ENCODE data around the gene PLXNA2.

The PLXNA2 gene

DNA sequence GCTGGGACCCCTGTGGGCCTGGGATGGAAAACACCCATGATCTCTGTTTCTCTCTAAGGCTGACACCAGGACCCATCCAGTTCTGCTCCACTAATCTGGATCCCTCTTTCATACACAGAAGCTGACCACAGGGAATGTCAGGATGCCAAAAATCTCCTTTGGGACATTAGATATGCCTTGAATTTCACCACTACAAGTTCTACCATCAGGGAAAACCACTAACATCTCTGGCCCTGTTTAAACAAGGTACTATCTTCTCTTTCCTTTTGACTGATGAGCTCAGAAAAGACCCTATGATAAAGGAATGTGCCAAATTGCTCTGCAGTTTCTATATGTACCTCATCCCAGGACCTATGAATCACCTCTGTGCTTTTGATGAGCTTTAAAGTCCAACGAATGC is 10.2 kb upstream of the PLXNA2 start:
- Histone ChIP-seq H3K4me1 (ENCODE audit: low read length) (peaks cover 5% of the 10 kb centered on the region; the same call in 1 of the 2 replicates), H3K4me3 (ENCODE audit: low read length) (no peak overlapping the region), H3K27me3 (ENCODE audit: low read depth, low read length) (peaks cover 79% of the 10 kb centered on the region), H3K79me2 (ENCODE audit: low read length) (no peaks in the 10 kb centered on the region), H3K36me3 (replicated peaks; ENCODE audit: low read depth, low read length) (no peaks in the 10 kb centered on the region), H3K9me3 (ENCODE audit: insufficient read depth, low read length) (no peaks in the 10 kb centered on the region), H2AFZ (ENCODE audit: low read depth, low read length) (no peak overlapping the region), H3K4me2 (ENCODE audit: low read length) (no peak overlapping the region), H3K9ac (ENCODE audit: low read length) (no peak overlapping the region), H3K27ac (ENCODE audit: low read length) (no peak overlapping the region), H4K20me1 (ENCODE audit: insufficient read depth, low read length) (no peaks in the 10 kb centered on the region)
- TF ChIP-seq, protein P1, sequence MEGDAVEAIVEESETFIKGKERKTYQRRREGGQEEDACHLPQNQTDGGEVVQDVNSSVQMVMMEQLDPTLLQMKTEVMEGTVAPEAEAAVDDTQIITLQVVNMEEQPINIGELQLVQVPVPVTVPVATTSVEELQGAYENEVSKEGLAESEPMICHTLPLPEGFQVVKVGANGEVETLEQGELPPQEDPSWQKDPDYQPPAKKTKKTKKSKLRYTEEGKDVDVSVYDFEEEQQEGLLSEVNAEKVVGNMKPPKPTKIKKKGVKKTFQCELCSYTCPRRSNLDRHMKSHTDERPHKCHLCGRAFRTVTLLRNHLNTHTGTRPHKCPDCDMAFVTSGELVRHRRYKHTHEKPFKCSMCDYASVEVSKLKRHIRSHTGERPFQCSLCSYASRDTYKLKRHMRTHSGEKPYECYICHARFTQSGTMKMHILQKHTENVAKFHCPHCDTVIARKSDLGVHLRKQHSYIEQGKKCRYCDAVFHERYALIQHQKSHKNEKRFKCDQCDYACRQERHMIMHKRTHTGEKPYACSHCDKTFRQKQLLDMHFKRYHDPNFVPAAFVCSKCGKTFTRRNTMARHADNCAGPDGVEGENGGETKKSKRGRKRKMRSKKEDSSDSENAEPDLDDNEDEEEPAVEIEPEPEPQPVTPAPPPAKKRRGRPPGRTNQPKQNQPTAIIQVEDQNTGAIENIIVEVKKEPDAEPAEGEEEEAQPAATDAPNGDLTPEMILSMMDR (IDR thresholded peaks at IDR 0.05; ENCODE audit: low read depth, low read length), result no peak
- TF ChIP-seq EZH2phosphoT487 (IDR thresholded peaks at IDR 0.05; ENCODE audit: low read depth), result no peak

DNA sequence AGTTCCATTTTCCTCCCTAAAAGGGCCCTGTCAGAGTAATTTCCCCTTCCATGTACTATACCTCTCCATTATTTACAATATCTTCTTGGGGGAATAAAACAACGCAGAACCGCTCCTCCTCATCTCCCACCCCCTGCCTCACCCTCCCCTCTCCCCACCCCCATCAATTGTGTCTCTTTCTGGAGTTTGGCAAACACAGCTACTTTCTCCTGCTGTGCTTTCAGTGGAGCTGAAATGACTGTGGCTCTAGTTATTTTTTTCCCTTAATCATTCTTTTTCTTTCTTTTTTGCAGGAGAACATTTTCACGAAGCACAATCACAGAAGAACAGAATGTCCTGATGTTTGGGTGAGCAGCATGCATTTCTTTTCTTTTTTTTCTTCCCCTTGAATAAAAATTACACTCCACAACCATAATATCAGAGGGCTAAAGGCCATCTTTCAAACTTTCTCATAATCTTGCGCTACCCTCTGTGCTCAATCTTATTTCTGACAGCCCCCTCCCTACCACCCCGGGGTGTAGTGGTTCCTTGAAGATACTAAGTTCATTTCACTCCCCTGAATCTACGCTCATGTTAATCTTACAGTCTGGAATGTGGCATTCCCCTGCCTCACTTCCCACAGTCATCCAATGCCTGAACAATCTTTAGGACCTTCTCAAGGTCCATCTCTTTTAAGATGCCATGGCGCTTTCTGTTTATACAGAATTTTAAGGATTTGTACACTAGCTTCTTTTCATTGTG is 8.8 kb upstream of the PLXNA2 start:
- H3K36me3 ChIP-seq (replicated peaks; ENCODE audit: low read depth, low read length), result no peaks in the 10 kb centered on the region
- peaks cover 5% of the 10 kb centered on the region; the same call in 1 of the 2 replicates for H3K4me1 ChIP-seq (ENCODE audit: low read length)
- H4K20me1 ChIP-seq (ENCODE audit: insufficient read depth, low read length), result no peaks in the 10 kb centered on the region
- peaks cover 71% of the 10 kb centered on the region for H3K27me3 ChIP-seq (ENCODE audit: low read depth, low read length)
- no peaks in the 10 kb centered on the region for H3K79me2 ChIP-seq (ENCODE audit: low read length)
- TF ChIP-seq EZH2phosphoT487 (IDR thresholded peaks at IDR 0.05; ENCODE audit: low read depth), result no peak
- TF ChIP-seq, protein P1 (IDR thresholded peaks at IDR 0.05; ENCODE audit: low read depth, low read length), result no peak
- H3K9ac ChIP-seq (ENCODE audit: low read length), result no peak overlapping the region
- H3K4me3 ChIP-seq (ENCODE audit: low read length), result no peak overlapping the region
- no peak overlapping the region for H2AFZ ChIP-seq (ENCODE audit: low read depth, low read length)
- H3K4me2 ChIP-seq (ENCODE audit: low read length), result no peak overlapping the region
- H3K9me3 ChIP-seq (ENCODE audit: insufficient read depth, low read length), result no peaks in the 10 kb centered on the region
- no peak overlapping the region for H3K27ac ChIP-seq (ENCODE audit: low read length)

DNA sequence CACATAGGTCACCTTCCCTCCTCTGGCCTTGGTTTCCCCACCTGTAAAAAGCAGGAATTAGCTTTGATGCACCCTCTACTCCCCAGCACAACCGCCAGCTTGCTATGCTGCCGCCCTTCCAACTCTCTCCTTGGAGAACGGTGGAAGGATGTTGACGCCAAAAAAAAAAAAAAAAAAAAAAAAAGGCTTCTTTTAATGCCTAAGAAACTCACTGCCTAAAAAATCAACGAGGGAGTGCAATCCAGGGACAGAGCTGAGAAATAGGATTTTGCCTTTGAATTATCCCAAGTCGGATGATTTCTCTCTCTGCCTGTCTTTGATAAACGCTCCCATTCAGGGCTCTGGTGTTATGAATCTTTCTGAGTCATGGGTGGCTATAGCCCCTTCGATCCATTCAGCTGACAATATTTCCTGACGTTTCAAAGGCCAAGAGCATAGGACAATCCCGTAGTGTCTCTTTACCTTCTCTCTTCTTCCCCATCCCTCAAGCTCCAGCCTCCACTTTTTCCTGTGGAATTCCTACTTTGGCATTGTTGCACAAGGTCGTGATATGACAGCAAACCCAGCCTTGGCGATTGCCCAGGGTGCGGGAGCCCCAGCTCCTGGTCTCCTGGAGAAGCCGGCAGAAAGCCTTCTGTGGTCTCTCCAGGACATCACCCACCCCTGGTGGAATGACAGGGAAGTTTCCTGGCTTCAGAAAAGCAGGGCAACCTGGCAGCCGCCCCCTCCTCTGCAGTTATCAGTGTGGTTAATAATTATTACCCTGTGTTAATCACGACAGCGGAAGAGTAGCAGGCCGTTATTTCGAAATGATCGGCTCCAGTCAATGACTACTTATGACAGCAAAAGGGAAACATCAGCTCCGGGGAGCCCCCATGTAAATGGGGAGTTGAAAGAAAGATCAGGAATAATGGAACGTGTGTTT is 8.0 kb upstream of the PLXNA2 start:
- Histone ChIP-seq H3K36me3 (replicated peaks; ENCODE audit: low read depth, low read length) (no peaks in the 10 kb centered on the region), H3K9me3 (ENCODE audit: insufficient read depth, low read length) (no peaks in the 10 kb centered on the region), H3K4me1 (ENCODE audit: low read length) (peaks cover 5% of the 10 kb centered on the region; the same call in 1 of the 2 replicates), H3K27ac (ENCODE audit: low read length) (no peak overlapping the region), H3K79me2 (ENCODE audit: low read length) (no peaks in the 10 kb centered on the region), H3K4me3 (ENCODE audit: low read length) (no peak overlapping the region), H4K20me1 (ENCODE audit: insufficient read depth, low read length) (no peaks in the 10 kb centered on the region), H3K4me2 (ENCODE audit: low read length) (no peak overlapping the region), H3K9ac (ENCODE audit: low read length) (no peak overlapping the region), H3K27me3 (ENCODE audit: low read depth, low read length) (peaks cover 63% of the 10 kb centered on the region), H2AFZ (ENCODE audit: low read depth, low read length) (no peak overlapping the region)
- TF ChIP-seq, protein P1 (IDR thresholded peaks at IDR 0.05; ENCODE audit: low read depth, low read length), result peak; percentile 38
- no peak for TF ChIP-seq EZH2phosphoT487 (IDR thresholded peaks at IDR 0.05; ENCODE audit: low read depth)

DNA sequence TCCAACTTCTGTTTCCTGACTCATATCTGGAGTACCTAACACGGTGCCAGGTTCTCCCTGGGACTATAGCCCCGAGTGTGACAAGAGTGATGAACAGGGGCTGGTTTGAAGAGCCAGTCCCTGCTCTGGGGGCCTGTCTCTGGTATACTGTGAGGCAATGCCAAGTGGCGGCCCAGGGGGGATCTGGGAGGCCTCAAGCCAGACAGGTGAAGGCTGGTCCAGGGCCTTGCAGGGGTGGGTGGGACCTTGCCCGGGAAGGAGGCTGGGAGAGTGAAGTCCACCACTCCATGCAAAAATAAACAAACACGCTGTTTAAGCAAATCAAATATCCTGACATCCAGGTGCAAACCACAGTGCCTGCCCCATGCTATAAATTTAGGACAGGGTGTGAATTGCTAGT is 6.8 kb upstream of the PLXNA2 start:
- Histone ChIP-seq H3K4me2 (ENCODE audit: low read length) (no peak overlapping the region), H2AFZ (ENCODE audit: low read depth, low read length) (no peak overlapping the region), H4K20me1 (ENCODE audit: insufficient read depth, low read length) (no peaks in the 10 kb centered on the region), H3K9me3 (ENCODE audit: insufficient read depth, low read length) (no peaks in the 10 kb centered on the region), H3K27me3 (ENCODE audit: low read depth, low read length) (peaks cover 52% of the 10 kb centered on the region), H3K27ac (ENCODE audit: low read length) (no peak overlapping the region), H3K79me2 (ENCODE audit: low read length) (no peaks in the 10 kb centered on the region), H3K4me1 (ENCODE audit: low read length) (peaks cover 5% of the 10 kb centered on the region; the same call in 1 of the 2 replicates), H3K4me3 (ENCODE audit: low read length) (no peak overlapping the region), H3K9ac (ENCODE audit: low read length) (no peak overlapping the region), H3K36me3 (replicated peaks; ENCODE audit: low read depth, low read length) (no peaks in the 10 kb centered on the region)
- TF ChIP-seq EZH2phosphoT487 (IDR thresholded peaks at IDR 0.05; ENCODE audit: low read depth), result no peak
- TF ChIP-seq, protein P1 (IDR thresholded peaks at IDR 0.05; ENCODE audit: low read depth, low read length), result no peak
